GM19455 (cell line): ENCODE data around the gene MAMDC2.
"Not testable (repeated sequence)": the region's sequence is repeated elsewhere in the genome, so short reads cannot be mapped to it uniquely, and the experiment has no call there.

ENCODE experiments used
- ATAC-seq: cut with Tn5 transposase; IDR thresholded peaks from one replicate; pipeline ENCODE4 v1.9.1; 2021; ENCODE audit not compliant: unreplicated experiment

The MAMDC2 gene

DNA sequence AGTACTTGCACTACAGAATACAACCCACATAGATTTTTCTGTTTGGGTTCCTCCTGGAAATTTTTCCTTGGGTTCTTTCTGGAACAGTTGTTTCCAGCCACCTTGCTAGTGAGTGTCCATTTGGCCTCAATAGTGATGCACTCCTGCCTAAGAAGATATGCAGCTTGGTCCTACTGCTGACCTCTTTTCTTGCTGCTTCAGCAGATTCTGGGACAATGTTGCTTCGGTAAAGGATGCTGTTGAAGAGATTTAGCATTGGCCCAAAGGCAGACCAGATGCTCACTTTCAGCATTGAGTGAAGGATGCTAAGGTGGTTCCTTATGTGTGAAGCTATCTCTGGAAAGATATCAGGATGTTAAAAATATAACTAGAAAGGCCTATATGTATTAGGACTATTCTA is 128.9 kb downstream of the MAMDC2 start:
- no peak for ATAC-seq

DNA sequence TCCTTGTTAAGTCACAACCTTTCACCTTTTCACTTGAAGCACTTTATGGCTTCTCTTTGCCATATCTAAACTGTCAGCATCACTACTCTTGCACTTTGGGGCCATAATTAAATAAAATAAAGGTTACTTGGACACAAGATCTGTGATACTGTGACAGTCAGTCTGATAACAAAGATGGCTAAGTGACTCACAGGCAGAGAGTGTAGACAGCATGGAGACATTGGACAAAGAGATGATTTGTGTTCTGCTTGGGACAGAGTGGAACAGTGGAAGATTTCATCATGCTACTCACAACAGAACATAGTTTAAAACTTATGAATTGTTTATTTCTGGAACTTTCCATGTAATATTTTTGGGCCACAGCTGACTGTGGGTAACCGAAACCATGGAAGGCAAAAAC is 133.5 kb downstream of the MAMDC2 start:
- ATAC-seq = no peak

DNA sequence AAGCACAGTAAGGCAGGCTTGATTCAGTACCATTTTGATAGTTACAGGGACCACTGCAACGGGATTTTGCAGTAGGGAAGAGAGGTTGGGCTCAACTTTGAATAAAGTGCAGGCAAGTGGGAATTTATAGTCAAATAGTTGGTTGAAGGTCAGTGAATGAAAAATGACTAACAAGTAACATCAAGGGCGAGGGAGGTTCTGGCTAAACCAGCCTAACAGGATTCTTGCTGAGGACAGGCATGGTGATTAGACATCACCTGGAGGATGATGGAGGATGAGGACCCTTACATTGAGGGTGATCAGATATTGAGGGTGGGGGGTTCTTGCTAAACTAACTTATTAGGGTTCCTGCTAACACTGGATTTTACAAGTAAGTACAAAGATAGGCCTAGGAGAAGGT is 149.1 kb downstream of the MAMDC2 start:
- ATAC-seq = no peak

DNA sequence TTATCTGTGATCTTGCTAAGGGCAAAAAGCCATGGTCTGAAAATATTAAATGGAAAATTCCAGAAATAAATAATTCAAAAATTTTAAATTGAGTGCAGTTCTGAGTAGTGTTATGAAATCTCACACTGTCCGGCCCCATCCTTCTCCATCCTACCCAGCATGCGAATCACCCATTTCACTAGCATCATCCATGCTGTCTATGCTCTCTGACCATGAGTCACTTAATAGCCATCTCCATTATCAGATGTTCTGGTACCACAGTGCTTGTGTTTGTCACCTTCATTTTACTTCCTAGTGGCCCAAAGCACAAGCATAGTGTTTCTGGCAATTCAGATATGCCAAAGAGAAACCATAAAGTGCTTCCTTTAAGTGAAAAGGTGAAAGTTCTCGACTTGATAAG is 151.8 kb downstream of the MAMDC2 start:
- ATAC-seq = no peak

DNA sequence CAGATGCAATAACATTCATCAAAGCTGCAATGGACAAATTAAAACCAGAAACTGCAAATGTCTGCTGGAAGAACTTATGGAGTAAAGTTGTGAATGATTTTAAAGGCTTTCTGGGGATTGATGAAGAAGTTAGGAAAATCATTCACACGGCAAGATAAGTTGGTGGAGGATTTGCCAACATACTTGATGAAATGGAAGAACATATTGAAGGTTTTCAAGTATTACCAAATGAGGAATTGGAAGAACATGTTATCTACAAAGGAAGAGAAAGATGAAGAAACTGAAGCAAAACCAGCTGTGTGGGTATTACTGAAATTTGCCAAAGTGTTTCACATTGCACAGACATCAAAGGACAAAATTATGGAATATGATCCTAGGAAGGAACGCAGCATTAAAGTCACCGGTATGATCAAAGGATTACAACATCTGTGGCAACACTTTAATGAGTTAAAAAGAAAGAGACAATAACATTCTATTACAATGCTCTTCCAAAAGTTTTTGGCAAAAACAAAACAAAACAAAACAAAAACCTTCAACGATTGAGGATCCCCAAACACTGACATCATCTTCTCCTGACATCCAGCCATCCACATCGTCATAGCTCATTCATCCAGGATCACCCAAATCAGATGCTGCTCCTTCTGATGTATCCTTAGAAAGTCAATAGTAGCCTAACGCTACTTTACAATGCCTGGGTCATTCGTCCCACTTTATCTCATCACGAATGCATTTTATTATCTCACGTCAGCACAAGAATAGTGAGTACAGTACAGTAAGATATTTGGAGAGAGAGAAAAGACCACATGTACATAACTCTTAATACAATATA is 153.8 kb downstream of the MAMDC2 start:
- ATAC-seq = no peak

DNA sequence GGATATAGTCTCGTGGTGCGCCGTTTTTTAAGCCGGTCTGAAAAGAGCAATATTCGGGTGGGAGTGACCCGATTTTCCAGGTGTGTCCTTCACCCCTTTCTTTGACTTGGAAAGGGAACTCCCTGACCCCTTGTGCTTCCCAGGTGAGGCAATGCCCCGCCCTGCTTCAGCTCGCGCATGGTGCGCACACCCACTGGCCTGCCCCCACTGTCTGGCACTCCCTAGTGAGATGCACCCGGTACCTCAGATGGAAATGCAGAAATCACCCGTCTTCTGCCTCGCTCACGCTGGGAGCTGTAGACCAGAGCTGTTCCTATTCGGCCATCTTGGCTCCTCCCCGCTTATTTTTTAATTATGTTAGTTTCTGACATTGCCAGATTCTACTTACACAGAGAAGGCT is 161.1 kb downstream of the MAMDC2 start:
- not testable (repeated sequence) for ATAC-seq

DNA sequence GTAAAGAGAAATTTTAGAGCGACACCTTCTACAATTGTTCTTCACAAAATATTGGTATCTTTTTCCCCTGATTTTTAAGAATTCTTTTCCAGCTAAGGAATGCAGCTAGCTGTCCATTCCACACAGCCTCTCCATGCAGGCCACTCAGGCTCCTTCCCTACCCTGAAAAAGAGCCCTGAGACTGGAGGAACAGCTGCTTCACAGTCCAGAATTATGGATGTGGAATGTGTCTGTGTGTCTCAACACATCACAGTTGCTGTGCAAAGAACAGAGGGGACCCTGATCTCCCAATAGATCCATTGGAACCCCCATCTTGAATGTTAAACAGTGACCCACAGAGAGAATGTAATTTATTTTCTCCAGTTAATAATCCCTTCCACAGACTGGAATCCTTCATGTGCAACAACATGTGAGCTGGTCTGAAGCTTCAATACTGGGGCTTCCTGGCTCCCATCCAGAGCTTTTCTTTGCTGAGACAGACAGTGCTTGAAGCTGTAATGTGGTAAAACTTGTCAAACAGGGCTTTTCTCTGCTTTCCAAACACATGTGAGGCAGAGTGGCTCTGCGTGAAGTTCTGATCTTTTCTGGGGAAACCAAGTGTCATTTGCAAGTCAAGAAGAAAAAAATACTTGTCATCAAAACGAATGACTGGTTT is 161.8 kb downstream of the MAMDC2 start:
- no peak for ATAC-seq

DNA sequence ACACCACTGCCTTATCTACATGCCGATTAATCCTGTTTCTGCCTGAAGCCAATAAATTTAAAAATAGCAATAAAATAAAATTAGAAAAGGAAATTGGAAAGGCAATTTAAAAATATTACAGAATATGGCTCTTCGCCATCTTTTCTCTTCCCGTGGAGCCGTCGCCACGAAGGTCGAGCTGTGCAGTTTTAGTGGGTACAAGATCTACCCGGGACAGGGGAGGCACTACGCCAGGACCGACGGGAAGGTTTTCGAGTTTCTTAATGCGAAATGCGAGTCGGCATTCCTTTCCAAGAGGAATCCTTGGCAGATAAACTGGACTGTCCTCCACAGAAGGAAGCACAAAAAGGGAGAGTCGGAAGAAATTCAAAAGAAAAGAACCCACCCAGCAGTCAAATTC is 173.4 kb downstream of the MAMDC2 start:
- ATAC-seq = no peak

DNA sequence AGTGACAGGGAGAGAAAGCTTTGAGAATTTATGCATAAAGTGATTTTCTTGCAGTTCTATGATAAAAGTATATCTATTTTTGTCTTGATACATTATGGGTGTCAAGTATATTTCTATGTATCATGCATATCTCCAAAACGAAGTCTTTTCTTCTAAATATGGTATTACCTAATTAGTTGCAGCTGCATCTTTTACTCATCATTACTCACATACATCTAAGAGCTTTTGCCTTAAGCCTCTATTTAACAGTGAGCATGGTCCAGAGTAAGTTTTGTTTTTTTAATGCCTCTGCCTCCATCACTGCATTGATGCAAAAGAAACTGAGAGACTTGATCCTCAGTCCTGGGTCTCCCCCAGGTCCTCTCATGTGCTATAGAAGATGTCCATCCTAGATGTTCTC is 175.1 kb downstream of the MAMDC2 start:
- no peak for ATAC-seq

DNA sequence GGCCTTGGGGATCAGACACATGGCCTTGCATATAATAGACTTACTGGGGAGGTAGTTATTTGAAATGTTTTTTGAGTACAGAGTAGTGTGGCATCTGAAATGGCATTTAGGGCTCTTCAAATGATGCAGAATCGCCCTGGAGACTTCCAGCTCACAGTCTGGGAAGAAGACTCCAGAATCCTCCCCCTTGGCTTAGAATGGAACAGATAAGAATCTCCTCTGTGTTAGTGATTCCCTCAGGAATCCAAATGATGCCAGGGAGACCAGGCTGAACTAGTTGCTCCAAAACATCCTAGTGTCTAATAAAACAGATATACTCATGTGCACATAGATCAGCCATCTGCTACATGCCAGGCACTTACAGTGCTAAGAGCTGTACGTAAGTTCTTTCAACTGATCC is 176.6 kb downstream of the MAMDC2 start:
- ATAC-seq = no peak

DNA sequence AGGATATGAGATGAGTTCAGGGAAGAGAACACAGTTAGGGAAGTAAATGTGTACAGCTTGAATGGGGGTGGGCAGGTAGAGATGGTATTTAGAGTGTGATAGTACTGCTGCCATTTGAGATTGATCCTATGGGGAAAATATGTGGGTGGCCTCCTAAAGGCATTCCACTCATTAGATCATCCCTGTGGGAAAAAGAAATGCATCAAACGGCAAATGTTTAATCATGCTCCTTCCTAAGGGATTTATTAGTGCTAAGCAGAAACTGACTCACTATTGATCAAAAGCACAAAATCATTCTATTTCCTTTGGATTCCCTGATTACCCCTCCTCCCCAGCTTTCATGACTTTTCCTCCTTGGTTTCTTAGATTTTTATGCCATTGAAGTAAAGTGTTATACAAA is 178.7 kb downstream of the MAMDC2 start:
- no peak for ATAC-seq

DNA sequence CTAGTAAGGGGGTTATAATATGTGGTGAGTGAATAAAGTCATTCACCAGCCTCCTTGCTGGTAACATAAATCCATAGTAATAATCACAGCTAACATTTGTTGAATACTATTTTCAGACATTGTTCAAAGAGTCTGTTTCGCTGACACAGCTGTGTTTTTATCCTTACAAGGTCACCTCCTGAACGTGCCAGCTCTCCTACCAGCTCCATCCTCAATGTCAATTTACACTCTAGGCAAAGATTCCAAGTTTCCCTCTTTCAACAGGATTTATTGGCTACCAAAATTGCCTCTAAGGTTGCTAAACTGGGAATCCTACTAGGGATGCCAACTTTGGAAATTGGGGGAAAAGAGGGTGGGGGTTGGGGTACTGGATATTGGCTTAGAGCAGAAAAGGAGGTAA is 184.5 kb downstream of the MAMDC2 start:
- ATAC-seq = no peak

DNA sequence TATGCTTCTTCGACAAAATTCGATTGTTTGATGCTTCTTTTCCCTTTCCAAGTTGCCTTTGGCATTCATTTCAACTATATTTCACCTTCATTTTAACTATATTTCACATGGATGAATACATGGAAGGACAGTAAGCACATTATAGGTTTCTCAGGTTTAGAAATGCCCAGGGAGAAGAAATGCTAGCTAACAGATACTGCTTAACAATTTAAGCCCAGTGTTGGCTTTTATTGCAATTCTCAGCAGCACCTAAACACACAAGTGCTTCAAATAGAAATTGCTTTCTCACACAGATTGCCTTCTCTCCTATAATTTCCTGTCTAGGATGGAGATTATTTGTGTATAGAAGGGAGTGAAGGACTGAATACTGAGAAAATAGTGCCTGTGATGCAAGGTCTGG is 185.0 kb downstream of the MAMDC2 start:
- ATAC-seq = no peak

DNA sequence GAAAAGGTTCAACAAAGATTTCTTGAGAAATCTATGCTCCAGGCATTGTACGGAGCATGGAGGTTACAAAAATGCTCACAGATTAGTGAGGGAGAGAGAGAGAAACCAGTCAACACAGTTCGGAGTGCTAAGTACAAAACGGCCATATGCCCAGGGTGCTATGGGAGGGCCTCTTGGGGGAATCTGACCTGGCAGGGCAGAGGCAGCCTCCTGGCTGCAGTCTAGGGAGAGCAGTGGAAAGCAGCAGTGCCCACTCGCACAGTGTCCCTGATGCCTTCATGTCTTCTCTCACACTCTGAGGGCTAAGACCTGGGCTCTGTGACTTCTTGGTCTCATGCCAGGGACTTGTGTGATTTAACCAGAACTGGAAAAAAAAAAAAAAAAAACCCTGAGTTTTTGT is 185.4 kb downstream of the MAMDC2 start:
- ATAC-seq = no peak

DNA sequence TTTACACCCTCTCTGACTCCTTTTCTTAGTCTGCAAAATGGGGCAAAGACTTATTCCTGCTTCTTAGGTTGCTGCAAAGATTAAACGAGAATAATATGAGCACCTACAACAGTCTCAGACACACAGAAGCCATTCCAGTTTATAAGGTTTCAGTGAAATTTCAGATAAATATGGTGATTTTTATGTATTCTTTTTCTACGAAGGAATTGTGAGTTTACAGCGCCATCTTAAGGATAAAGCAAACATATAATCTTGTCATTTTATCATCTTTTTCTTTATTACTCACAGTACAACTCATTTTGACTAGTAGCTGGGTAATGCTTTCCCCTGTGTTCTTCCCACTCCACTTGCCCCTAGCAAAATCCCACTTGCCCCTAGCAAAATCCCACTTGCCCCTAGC is 185.9 kb downstream of the MAMDC2 start:
- ATAC-seq = no peak

DNA sequence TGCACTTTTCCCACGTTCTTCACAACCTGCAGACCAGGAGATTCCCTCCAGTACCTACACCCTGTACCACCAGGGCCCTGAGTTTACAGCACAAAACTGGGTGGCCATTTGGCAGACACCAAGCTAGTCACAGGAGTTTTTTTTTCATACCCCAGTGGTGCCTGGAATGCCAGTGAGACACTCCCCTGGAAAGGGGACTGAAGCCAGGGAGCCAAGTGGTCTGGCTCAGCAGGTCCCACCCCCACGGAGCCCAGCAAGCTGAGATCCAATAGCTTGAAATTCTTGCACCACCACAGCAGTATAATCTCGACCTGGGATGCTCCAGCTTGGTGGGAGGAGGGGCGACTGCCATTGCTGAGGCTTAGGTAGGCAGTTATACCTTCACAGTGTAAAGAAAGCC is 188.8 kb downstream of the MAMDC2 start:
- ATAC-seq = no peak

DNA sequence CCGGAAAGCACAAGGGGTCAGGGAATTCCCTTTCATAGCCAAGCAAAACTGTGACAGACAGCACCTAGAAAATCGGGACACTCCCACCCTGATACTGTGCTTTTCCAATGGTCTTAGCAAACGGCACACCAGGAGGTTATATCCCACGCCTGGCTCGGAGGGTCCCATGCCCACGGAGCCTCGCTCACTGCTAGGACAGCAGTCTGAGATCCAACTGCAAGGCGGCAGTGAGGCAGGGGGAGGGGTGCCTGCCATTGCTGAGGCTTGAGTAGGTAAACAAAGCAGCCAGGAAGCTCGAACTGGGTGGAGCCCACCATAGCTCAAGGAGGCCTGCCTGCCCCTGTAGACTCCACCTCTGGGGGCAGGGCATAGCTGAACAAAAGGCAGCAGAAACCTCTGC is 190.6 kb downstream of the MAMDC2 start:
- ATAC-seq = not testable (repeated sequence)

DNA sequence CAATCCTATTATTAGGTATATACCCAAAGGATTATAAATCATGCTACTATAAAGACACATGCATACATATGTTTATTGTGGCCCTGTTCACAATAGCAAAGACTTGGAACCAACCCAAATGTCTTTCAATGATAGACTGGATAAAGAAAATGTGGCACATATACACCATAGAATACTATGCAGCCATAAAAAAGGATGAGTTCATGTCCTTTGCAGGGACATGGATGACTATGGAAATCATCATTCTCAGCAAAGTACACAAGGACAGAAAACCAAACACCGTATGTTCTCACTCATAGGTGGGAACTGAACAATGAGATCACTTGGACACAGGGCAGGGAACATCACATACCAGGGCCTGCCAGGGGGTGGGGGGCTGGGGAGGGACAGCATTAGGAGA is 202.3 kb downstream of the MAMDC2 start:
- not testable (repeated sequence) for ATAC-seq

DNA sequence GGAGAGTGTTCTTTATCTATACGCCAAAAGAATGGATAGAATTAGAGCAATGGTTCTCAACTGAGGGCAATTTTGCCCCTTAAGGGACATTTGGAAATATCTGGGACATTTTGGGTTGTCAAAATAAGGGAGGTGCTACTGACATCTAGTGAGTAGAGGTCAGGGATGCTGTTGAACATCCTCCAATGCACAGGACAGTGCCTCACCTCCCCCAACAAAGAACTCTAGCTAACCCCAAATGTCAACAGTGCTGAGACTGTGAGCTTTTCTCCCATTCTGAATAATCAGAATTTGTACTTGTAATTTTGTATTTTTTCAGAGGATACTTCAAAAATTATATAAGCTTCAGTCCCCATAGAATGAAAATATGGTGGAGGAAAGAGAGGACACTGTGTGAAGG is 206.6 kb downstream of the MAMDC2 start:
- ATAC-seq = no peak

DNA sequence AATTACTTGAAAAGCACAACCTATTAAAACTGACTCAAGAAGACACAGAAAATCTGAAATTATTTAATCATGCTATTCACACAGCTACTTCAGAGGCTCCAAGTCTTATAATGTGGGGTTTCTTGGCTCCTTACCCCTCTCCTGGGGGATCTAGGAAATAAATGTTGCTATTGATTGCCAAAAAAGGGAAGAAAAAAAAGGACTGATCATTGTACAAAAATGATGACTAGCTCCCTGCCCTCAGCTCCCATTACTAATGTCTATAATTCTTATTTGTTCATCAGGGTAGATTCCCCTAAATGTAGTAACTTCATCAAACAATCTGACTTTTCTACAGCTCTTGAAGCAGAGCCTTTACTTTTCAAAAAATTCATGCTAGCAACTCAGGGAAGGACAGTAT is 211.8 kb downstream of the MAMDC2 start:
- no peak for ATAC-seq

DNA sequence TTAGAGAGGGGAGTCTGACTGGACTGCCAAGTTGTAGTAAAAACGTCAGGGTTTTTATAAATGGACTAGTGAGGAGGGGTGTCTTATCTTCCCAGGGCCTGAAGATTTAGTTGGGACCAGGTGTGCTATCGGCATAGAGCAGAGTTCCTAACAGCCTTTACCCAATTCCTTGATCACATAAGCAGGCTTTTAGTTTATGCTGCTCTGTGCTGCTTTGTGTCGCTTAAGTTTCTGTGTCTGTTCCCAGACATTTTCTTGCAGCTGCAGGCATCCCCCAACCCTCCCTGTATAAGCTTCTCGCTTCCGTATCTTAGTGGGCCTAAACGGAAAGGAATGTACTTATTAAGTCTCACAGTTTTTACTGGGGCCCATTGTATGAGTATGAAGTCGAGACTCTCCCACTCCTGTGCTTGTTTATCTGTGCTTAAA is 212.5 kb downstream of the MAMDC2 start:
- no peak for ATAC-seq

DNA sequence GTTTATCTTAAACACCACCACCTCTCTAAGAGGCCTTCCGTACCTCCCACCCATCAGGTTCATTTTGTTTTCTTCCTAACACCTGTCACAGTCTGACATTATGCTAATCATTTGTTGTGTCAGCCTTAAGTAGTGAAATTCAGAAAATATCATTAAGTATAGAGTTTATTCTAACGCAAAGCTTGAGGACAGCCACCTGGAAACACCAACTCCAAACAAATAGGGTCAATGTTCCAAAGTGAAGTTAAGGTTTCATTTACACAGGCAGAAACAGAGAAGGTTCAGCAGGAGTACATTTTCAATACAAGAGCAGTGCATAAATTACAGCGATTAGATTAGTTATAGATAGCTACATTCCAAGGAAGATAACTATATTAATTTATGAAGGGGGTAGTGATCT is 213.9 kb downstream of the MAMDC2 start:
- no peak for ATAC-seq
